ENCODE data around the gene PARVG.
"Not testable (repeated sequence)": the region's sequence is repeated elsewhere in the genome, so short reads cannot be mapped to it uniquely, and the experiment has no call there.

PARVG gene

DNA sequence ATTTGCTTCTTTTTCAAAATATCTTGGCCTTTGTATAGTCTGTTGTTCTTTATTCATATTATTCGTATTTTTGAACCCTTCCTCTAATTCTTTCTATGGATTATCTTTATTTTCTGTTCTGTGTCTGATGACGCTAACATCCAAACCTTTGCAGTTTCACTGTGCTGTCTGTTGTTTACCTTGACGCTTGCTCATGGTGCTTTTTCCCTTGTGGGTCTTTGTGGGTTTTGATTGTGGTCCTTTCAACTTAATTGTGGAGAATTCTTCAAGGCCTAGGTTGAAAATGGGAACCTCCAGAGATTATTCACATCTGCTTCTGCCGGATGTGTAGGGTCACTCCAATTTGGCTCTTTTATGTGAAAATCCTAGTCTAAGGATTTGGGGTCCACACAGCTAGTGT, 34.6 kb downstream of the PARVG start:
- no peak for DNase-seq

GRCh38 chr22:44217346-44217745, 36.6 kb downstream of the PARVG start:
- DNase-seq = no peak

GRCh38 chr22:44218071-44218470, 37.3 kb downstream of the PARVG start:
- no peak for DNase-seq

GRCh38 chr22:44219101-44219870, 38.6 kb downstream of the PARVG start:
- DNase-seq = no peak

- DNase-seq = no peak
Observed at GRCh38 chr22:44220727-44221680, 40.3 kb downstream of the PARVG start.

DNA sequence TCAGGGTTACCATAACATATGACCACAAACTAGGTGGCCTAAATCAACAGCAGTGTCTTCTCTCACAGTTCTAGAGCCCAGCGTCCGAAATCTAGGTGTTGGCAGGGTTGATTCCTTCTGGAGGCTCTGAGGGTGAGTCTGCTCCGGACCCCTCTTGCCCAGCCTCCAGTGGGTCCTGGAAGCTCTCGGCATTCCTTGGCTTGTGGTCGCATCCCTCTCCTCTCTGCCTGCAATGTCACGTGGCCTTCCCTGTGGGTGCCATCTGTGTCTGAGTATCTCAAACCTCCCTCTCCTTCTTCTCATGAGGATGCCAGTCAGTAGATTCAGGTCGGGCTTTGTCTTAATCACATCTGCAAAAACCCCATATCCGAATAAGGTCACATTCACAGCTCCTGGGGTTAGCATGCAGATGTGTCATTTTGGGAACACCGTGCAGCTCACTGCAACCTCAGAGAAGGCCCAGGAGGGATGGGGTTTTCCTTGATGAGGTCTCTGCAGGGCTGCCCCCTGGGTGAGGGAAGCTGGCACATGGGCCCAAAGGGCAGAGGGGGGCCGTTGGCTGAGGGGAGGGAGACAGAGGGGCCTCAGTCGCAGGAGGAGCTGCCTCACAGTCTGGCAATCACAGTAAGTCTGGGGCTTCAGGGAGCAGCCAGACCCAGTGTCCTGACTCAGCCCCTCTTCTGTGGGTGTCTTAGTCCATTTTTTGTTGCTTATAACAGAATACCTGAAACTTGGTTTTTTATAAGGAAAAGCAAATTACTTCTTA, 41.2 kb downstream of the PARVG start:
- no peak for DNase-seq

DNA sequence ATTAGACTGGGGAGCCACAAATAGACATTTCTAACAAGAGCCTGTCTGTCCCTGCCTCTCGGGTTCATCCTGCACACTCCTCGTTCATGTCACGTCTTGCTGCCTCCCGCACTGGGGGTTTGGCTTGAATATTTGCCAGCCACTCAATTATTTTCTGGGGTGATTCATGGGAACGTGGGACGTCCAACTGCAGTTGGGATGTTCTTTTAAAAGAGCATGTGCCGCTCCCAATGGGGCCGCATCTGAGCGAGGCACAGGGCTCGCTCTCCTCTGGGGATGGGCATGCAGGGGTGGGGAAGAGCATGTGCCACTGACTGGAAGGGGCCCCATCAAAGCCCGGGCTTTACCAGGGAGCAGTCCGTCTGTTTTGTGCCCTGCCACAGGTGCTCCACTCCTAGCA, 43.4 kb downstream of the PARVG start:
- DNase-seq = no peak

GRCh38 chr22:44225091-44225689, 44.5 kb downstream of the PARVG start:
- no peak for DNase-seq

- DNase-seq = no peak
Observed at GRCh38 chr22:44225812-44226211, 45.1 kb downstream of the PARVG start.

GRCh38 chr22:44229331-44229730, 48.6 kb downstream of the PARVG start:
- DNase-seq = no peak

DNA sequence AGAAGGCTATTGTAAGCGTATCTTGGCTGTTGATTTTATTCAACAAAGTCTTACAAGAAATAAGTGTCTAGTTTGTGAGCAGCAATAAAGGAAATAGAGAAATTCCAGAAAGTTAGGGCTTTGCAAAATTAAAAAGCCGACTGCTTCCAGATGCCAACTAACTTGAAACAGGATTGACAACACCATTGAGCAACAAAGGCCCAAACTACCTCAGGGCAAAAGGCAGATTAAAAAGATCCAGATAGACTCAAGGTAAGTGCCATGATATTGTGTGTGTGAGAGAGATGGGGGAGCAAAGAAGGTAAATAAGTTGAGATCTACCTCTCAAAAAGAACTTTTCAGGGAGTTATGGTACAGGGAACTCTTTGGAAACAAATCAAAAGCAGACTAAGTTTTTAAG, 49.1 kb downstream of the PARVG start:
- DNase-seq = no peak

- no peak for DNase-seq
Observed at GRCh38 chr22:44231233-44231632, 50.5 kb downstream of the PARVG start.

DNA sequence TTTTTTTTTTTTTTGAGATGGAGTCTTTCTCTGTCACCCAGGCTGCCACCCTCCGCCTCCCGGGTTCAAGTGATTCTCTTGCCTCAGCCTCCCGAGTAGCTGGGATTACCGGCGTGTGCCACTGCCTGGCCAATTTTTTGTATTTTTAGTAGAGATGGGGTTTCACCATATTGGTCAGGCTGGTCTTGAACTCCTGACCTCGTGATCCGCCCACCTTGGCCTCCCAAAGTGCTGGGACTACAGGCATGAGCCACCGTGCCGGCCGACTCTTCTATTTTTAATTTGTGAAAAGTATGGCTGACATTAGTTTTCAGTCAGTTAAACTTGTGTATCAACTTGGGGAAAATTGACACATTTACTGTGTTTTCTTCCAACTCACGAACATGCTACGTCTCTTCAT, 53.6 kb downstream of the PARVG start:
- DNase-seq = not testable (repeated sequence)

- no peak for DNase-seq
Observed at GRCh38 chr22:44237290-44237689, 56.6 kb downstream of the PARVG start.

DNA sequence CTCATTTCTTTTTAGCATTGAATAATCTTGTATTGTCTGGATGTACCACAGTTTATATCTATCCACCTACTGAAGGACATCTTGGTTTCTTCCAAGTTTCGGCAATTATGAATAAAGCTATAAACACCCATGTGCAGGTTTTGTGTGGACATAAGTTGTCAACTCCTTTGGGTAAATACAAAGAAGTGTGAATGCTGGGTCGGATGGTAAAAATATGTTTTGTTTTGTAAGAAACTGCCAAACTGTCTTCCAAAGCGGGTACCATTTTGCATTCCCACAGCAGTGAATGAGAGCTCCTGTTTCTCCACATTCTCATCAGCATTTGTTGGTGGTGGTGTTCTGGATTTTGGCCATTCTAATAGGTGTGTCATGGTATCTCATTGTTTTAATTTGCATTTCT, 60.4 kb downstream of the PARVG start:
- DNase-seq = not testable (repeated sequence)

- no peak for DNase-seq
Observed at GRCh38 chr22:44242946-44243724, 62.4 kb downstream of the PARVG start.

DNA sequence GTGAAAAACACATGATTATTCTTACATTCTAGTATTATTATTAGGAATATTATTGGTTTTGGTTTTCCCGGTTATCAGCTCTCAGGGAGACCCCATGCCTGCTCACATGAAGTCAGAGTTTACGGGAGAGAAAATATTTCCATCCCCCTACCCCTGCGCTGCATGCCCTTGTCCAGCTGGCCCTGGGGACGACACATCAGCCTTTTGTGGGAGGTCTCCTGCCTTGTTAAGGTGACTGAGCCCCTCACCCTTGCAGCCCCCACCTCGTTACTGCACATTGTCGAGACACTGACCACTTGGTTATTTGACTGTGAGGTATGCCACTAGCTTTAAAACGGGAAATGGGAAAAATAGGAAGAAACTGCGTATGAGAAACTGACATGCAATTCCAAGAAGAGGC, 63.0 kb downstream of the PARVG start:
- no peak for DNase-seq

DNA sequence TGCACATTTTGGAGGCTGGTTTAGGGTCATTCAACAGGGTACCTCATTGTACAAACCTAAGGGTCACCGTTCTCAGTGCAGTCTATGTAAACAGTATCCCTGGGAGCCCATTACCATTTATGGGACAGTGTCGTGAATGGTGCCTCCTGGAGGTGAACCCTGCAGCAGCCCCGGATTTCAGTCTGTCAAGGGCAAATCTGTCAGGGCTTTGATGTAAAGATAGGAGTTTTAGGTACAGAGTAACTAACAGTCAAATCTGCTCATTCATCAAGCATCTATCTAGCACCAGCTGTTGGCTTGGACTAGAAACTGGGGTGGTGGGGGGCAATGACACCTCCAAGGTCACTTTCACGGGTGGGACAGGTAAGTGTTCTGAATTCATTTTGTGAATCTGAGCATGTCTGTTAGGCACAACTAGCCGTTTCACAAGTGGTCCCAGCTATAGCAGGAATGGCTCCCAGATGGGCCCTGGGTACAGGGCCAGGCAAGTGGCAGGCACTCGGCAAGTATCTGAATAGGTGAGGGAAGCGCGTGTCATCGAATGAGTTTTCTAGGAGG, 63.6 kb downstream of the PARVG start:
- no peak for DNase-seq

GRCh38 chr22:44245438-44245837, 64.7 kb downstream of the PARVG start:
- DNase-seq = no peak

- no peak for DNase-seq
Observed at GRCh38 chr22:44245867-44246266, 65.1 kb downstream of the PARVG start.

- no peak for DNase-seq
Observed at GRCh38 chr22:44246615-44247326, 66.0 kb downstream of the PARVG start.
